ENCODE data around the gene TMF1. TPM values are rescaled to one million over a fixed set of nuclear protein-coding genes. Genes with fewer than 3 reads are reported as not detected.

Gene TMF1
- total and polyA plus RNA-seq, 2 experiments from 2014 or later, result 15.8 to 21.3 TPM

GRCh38 chr3:69013253-69014021 lies 38.7 kb downstream of the TMF1 start, which contains the start of gene EOGT:
Gene EOGT, minus strand, starts transcription at chr3:69013684. Its CDS starts 3,838 bp downstream, at chr3:69009846.
- peak within 1 kb of the TSS; percentile 56 for H3K4me3 ChIP-seq
- H3K4me2 ChIP-seq, result peak within 1 kb of the TSS; percentile 69
- H3K4me1 ChIP-seq (ENCODE audit: insufficient read depth), result peaks cover 47% of the 10 kb centered on the region
- H3K36me3 ChIP-seq (ENCODE audit: insufficient read depth), result no peaks in the 10 kb centered on the region
- no peaks in the 10 kb centered on the region for H3F3A ChIP-seq (replicated peaks; ENCODE audit: low read depth)
- no peaks in the 10 kb centered on the region for H3K9me2 ChIP-seq (ENCODE audit: insufficient read depth)
- DNase-seq (ENCODE audit: low spot score), result peak; percentile 88
- TF ChIP-seq EZH2phosphoT487 (IDR thresholded peaks at IDR 0.05; ENCODE audit: unreplicated experiment) (no peak), ETS1 (IDR thresholded peaks at IDR 0.05) (peak; percentile 51; the same call in 1 of the 2 replicates), CTCF (conservative IDR thresholded peaks at IDR 0.05; ENCODE audit: low read depth in 2 of 2) (peak; percentile 44 to 71), POLR2AphosphoS5 (IDR thresholded peaks at IDR 0.05; ENCODE audit: low read depth) (peak; percentile 38; the same call in 1 of the 2 replicates), CREB1 (CRISPR knock-in tag; IDR thresholded peaks at IDR 0.05; ENCODE audit: low read depth) (peak; percentile 50)
- H4K20me1 ChIP-seq (replicated peaks; ENCODE audit: insufficient read depth), result no peaks in the 10 kb centered on the region
- peaks cover 60% of the 10 kb centered on the region for H3K4me1 Mint-ChIP-seq
- H3K4me3 Mint-ChIP-seq, result peak within 1 kb of the TSS; percentile 80
- peak within 1 kb of the TSS; percentile 29; the same call in 1 of the 2 replicates for H3K27ac Mint-ChIP-seq
- peaks cover 15% of the 10 kb centered on the region for H3K36me3 Mint-ChIP-seq (ENCODE audit: low read depth)
- H3K27me3 Mint-ChIP-seq (ENCODE audit: insufficient read depth, low read depth, poor library complexity), result peaks cover 15% of the 10 kb centered on the region
- no peaks in the 10 kb centered on the region for H3K9me3 Mint-ChIP-seq
- H3K79me2 ChIP-seq (replicated peaks; ENCODE audit: insufficient read depth), result no peaks in the 10 kb centered on the region
- peaks cover 5% of the 10 kb centered on the region; the same call in 1 of the 2 replicates for H3K27me3 ChIP-seq (ENCODE audit: insufficient read depth)
- ATAC-seq, result peak; percentile 70
- H3K27ac ChIP-seq (ENCODE audit: low read depth), result no peak within 1 kb of the TSS; the same call in 1 of the 2 replicates
- no peak within 1 kb of the TSS for H2AFZ ChIP-seq

GRCh38 chr3:69012800-69013252 lies 39.3 kb downstream of the TMF1 start:
- Histone ChIP-seq H3K9me2 (ENCODE audit: insufficient read depth) (no peaks in the 10 kb centered on the region), H3K27ac (ENCODE audit: low read depth) (no peak overlapping the region), H3K27me3 (ENCODE audit: insufficient read depth) (peaks cover 5% of the 10 kb centered on the region; the same call in 1 of the 2 replicates), H3K79me2 (replicated peaks; ENCODE audit: insufficient read depth) (no peaks in the 10 kb centered on the region), H3K4me3 (peak overlapping the region; percentile 56), H3K36me3 (ENCODE audit: insufficient read depth) (no peaks in the 10 kb centered on the region), H2AFZ (no peak overlapping the region), H3K4me2 (peak overlapping the region; percentile 69), H3F3A (replicated peaks; ENCODE audit: low read depth) (no peaks in the 10 kb centered on the region), H3K4me1 (ENCODE audit: insufficient read depth) (peaks cover 50% of the 10 kb centered on the region), H4K20me1 (replicated peaks; ENCODE audit: insufficient read depth) (no peaks in the 10 kb centered on the region)
- Mint-ChIP-seq H3K9me3 (no peaks in the 10 kb centered on the region), H3K36me3 (ENCODE audit: low read depth) (peaks cover 19% of the 10 kb centered on the region), H3K27me3 (ENCODE audit: insufficient read depth, low read depth, poor library complexity) (peaks cover 15% of the 10 kb centered on the region), H3K4me3 (peak overlapping the region; percentile 80), H3K4me1 (peaks cover 65% of the 10 kb centered on the region), H3K27ac (peak overlapping the region; percentile 29; the same call in 1 of the 2 replicates)
- DNase-seq (ENCODE audit: low spot score) (peak; percentile 66), ATAC-seq (peak; percentile 39)
- TF ChIP-seq EZH2phosphoT487 (IDR thresholded peaks at IDR 0.05; ENCODE audit: unreplicated experiment) (no peak), ZNF331 (CRISPR knock-in tag; IDR thresholded peaks at IDR 0.05; ENCODE audit: low read depth) (no peak), POLR2AphosphoS5 (IDR thresholded peaks at IDR 0.05; ENCODE audit: low read depth) (no peak), CTCF (conservative IDR thresholded peaks at IDR 0.05; ENCODE audit: low read depth in 2 of 2) (no peak), ZNF462 (CRISPR knock-in tag; IDR thresholded peaks at IDR 0.05) (no peak)

All from GM23338 (cell line).